OCI-LY1 (cell line): Measurements from ENCODE around the gene GOLGB1.

Experiments
- H2AFZ ChIP-seq: fragments of 200-600 bp; sonication (generic), shearing (Covaris generic); 2 replicates; pipeline ENCODE4 v1.6.0; 2014; ENCODE audit warnings: antibody characterized with exemption, mild to moderate bottlenecking, low read length
- H3F3A ChIP-seq: fragments of 200-600 bp; sonication (generic), shearing (Covaris generic); 2 replicates; pipeline ENCODE4 v1.6.0; 2014; ENCODE audit warnings: mild to moderate bottlenecking, antibody characterized with exemption, low read length, moderate library complexity; ENCODE audit not compliant: insufficient read depth
- H3K27ac ChIP-seq: fragments of 200-600 bp; sonication (generic); 2 replicates; pipeline ENCODE4 v1.5.1; 2014; ENCODE audit warnings: low read length, mixed run types, mild to moderate bottlenecking, low read depth; ENCODE audit not compliant: poor library complexity, severe bottlenecking
- H3K27me3 ChIP-seq: fragments of 200-600 bp; sonication (generic); 2 replicates; pipeline ENCODE4 v1.6.0; 2014; ENCODE audit warnings: antibody characterized with exemption, mild to moderate bottlenecking, low read length, moderate library complexity; ENCODE audit not compliant: insufficient read depth
- H3K36me3 ChIP-seq: fragments of 200-600 bp; sonication (generic); 2 replicates; pipeline ENCODE4 v1.6.1; 2014; ENCODE audit warnings: mild to moderate bottlenecking, antibody characterized with exemption, low read length, moderate library complexity, mixed read lengths; ENCODE audit not compliant: insufficient read depth
- H3K4me1 ChIP-seq: fragments of 200-600 bp; sonication (generic); 2 replicates; pipeline ENCODE4 v1.5.1; 2014; ENCODE audit warnings: mild to moderate bottlenecking, low read length, moderate library complexity; ENCODE audit not compliant: insufficient read depth, severe bottlenecking
- H3K4me2 ChIP-seq: fragments of 200-600 bp; sonication (generic), shearing (Covaris generic); 2 replicates; pipeline ENCODE4 v1.6.1; 2014; ENCODE audit warnings: low read length
- H3K4me3 ChIP-seq: fragments of 200-600 bp; sonication (generic); 2 replicates; pipeline ENCODE4 v1.5.1; 2014; ENCODE audit warnings: low read length, low read depth, mild to moderate bottlenecking, mixed read lengths; ENCODE audit not compliant: poor library complexity, severe bottlenecking
- H3K79me2 ChIP-seq: fragments of 200-600 bp; shearing (Covaris generic); 2 replicates; pipeline ENCODE4 v1.6.1; 2016; ENCODE audit warnings: mixed run types, low read length, mixed read lengths; ENCODE audit not compliant: insufficient read depth
- H3K9ac ChIP-seq: fragments of 200-600 bp; sonication (generic), shearing (Covaris generic); 2 replicates; pipeline ENCODE4 v1.6.1; 2014; ENCODE audit warnings: mild to moderate bottlenecking, low read length, mixed read lengths
- H3K9me2 ChIP-seq: fragments of 200-600 bp; sonication (generic), shearing (Covaris generic); 2 replicates; pipeline ENCODE4 v1.6.1; 2014; ENCODE audit warnings: low read depth, mild to moderate bottlenecking, low read length, mixed read lengths
- H3K9me3 ChIP-seq: fragments of 200-600 bp; shearing (Covaris generic); 2 replicates; pipeline ENCODE4 v1.6.1; 2014; ENCODE audit warnings: low read length, mixed read lengths
- H4K20me1 ChIP-seq: fragments of 200-600 bp; sonication (generic), shearing (Covaris generic); 2 replicates; pipeline ENCODE4 v1.6.0; 2016; ENCODE audit warnings: mild to moderate bottlenecking, low read length; ENCODE audit not compliant: insufficient read depth
- EZH2 ChIP-seq: fragments of 200-600 bp; sonication (generic), shearing (Covaris generic); IDR thresholded peaks from 2 replicates; pipeline ENCODE4 v1.8.0; 2017; ENCODE audit warnings: borderline replicate concordance, mixed run types, mild to moderate bottlenecking, antibody characterized with exemption, low read length, moderate library complexity, mixed read lengths
- TF ChIP-seq, protein P1 (sequence below): fragments of 200-600 bp; sonication (generic), shearing (Covaris generic); IDR thresholded peaks from 2 replicates; pipeline ENCODE4 v1.5.1; 2017; ENCODE audit warnings: mild to moderate bottlenecking, antibody characterized with exemption, low read length, moderate library complexity, mixed read lengths

The GOLGB1 gene

DNA sequence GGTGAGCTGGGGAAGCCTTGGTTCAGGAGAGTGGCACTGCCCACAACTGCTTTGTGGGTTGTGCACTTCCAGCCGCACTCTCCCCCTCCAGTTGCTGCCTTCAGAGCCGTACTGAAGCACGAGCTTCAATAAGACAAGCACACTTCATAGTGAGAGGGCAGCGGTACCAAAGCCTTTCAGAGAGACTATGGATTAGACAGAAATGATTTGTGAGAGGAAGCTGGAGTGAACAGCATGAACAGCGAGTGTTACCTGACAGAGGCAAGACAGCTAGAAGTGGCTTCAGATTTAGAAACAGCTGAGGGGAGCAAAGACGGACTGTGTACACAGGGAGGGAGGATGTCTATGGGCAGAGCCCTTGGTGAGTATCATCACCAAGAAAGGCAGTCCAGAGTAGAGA, 119.9 kb downstream of the GOLGB1 start:
- Histone ChIP-seq H3K36me3 (peaks cover 60% of the 10 kb centered on the region), H3K27me3 (no peaks in the 10 kb centered on the region), H4K20me1 (no peaks in the 10 kb centered on the region), H3K4me3 (no peak overlapping the region), H3K9me3 (no peaks in the 10 kb centered on the region), H2AFZ (no peak overlapping the region), H3K4me1 (no peaks in the 10 kb centered on the region), H3K9ac (no peak overlapping the region), H3K79me2 (no peaks in the 10 kb centered on the region), H3K4me2 (no peak overlapping the region), H3K27ac (no peak overlapping the region), H3K9me2 (no peaks in the 10 kb centered on the region), H3F3A (no peaks in the 10 kb centered on the region)
- TF ChIP-seq, protein P1, sequence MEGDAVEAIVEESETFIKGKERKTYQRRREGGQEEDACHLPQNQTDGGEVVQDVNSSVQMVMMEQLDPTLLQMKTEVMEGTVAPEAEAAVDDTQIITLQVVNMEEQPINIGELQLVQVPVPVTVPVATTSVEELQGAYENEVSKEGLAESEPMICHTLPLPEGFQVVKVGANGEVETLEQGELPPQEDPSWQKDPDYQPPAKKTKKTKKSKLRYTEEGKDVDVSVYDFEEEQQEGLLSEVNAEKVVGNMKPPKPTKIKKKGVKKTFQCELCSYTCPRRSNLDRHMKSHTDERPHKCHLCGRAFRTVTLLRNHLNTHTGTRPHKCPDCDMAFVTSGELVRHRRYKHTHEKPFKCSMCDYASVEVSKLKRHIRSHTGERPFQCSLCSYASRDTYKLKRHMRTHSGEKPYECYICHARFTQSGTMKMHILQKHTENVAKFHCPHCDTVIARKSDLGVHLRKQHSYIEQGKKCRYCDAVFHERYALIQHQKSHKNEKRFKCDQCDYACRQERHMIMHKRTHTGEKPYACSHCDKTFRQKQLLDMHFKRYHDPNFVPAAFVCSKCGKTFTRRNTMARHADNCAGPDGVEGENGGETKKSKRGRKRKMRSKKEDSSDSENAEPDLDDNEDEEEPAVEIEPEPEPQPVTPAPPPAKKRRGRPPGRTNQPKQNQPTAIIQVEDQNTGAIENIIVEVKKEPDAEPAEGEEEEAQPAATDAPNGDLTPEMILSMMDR = no peak
- TF ChIP-seq EZH2 = no peak

DNA sequence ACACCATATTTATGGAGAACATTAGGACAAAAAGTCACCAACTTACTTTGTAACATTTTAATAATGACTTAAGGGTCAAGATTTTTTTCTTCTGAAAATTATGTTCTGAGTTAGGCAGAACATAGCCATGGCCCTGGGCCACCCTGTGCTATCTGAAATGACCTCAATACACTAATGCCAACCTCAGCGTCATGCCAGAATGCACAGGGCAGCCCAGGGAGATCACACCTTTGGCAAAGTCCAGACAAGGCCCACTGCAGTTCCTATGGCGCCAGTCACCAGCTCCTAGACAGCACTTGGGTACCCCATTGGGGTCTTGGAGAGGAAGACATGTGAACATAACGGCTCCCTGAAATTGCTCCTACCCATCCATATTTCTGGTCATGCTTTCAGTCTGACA, 121.9 kb downstream of the GOLGB1 start:
- Histone ChIP-seq H3K27ac (no peak overlapping the region), H3K79me2 (no peaks in the 10 kb centered on the region), H3K36me3 (peaks cover 42% of the 10 kb centered on the region), H3K9me3 (no peaks in the 10 kb centered on the region), H2AFZ (no peak overlapping the region), H3K9ac (no peak overlapping the region), H3K4me2 (no peak overlapping the region), H4K20me1 (no peaks in the 10 kb centered on the region), H3K4me1 (no peaks in the 10 kb centered on the region), H3F3A (no peaks in the 10 kb centered on the region), H3K27me3 (no peaks in the 10 kb centered on the region), H3K9me2 (no peaks in the 10 kb centered on the region), H3K4me3 (no peak overlapping the region)
- TF ChIP-seq, protein P1 = no peak
- no peak for TF ChIP-seq EZH2

DNA sequence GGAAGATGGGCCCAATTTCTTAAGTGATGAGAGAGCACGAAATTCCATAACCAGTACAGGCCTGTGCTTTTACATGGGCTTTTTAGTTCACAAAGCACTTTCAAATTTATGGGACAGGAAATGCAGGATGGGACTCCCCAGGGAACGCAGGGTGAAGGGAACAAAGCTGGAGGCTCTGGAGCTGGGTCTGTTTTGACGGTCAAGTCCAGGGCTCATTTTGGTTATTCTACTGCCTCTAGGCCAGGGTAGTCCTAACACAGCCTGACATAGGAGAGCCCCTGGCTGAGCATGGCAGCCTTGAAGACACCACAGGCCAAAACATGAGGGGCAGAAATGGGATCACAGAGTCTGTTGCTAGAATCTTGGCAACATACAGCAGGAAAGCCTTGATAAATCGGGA, 122.3 kb downstream of the GOLGB1 start:
- Histone ChIP-seq H3K27ac (no peak overlapping the region), H3K4me2 (no peak overlapping the region), H3K9ac (no peak overlapping the region), H3K36me3 (peaks cover 39% of the 10 kb centered on the region), H3K4me3 (no peak overlapping the region), H2AFZ (no peak overlapping the region), H3K79me2 (no peaks in the 10 kb centered on the region), H4K20me1 (no peaks in the 10 kb centered on the region), H3K4me1 (no peaks in the 10 kb centered on the region), H3K9me2 (no peaks in the 10 kb centered on the region), H3K27me3 (no peaks in the 10 kb centered on the region), H3K9me3 (no peaks in the 10 kb centered on the region), H3F3A (no peaks in the 10 kb centered on the region)
- TF ChIP-seq, protein P1 = no peak
- no peak for TF ChIP-seq EZH2
